HG03558 (cell line): ENCODE data around the gene SUV39H2.
A peak's percentile ranks its signal among the peaks of the same experiment; 100 is the strongest.
"Not testable (repeated sequence)": the region's sequence is repeated elsewhere in the genome, so short reads cannot be mapped to it uniquely, and the experiment has no call there.

ENCODE experiments used
- ATAC-seq: cut with Tn5 transposase; IDR thresholded peaks from one replicate; pipeline ENCODE4 v1.9.1; 2021; ENCODE audit warnings: moderate number of reproducible peaks; ENCODE audit not compliant: unreplicated experiment; ENCODE audit errors: extremely low read depth

The SUV39H2 gene

DNA sequence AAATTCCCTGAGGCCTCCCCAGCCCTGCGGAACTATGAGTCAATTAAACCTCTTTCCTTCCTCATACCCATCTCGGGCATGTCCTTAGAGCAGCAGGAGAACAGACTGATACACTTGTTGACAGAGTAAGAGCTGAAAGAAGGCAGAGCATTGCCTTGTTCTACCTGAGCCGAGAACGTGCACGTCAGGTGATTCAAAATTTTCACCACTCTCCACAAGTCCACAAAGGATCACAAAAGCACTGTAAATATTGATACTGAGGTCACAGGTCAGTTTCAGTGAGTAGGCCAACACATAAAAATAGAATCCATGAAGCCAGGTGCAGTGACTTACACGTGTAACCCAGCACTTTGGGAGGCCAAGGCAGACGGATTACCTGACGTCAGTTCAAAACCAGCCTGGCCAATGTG is 47.4 kb downstream of the SUV39H2 start:
- no peak for ATAC-seq

GRCh38 chr10:14926722-14927416 is 48.2 kb downstream of the SUV39H2 start:
- ATAC-seq = peak; percentile 99

GRCh38 chr10:14930610-14931009 is 51.9 kb downstream of the SUV39H2 start:
- ATAC-seq = no peak

- no peak for ATAC-seq
Measured at GRCh38 chr10:14936584-14936983, 57.9 kb downstream of the SUV39H2 start.

- not testable (repeated sequence) for ATAC-seq
Measured at GRCh38 chr10:14938971-14939370, 60.3 kb downstream of the SUV39H2 start.

DNA sequence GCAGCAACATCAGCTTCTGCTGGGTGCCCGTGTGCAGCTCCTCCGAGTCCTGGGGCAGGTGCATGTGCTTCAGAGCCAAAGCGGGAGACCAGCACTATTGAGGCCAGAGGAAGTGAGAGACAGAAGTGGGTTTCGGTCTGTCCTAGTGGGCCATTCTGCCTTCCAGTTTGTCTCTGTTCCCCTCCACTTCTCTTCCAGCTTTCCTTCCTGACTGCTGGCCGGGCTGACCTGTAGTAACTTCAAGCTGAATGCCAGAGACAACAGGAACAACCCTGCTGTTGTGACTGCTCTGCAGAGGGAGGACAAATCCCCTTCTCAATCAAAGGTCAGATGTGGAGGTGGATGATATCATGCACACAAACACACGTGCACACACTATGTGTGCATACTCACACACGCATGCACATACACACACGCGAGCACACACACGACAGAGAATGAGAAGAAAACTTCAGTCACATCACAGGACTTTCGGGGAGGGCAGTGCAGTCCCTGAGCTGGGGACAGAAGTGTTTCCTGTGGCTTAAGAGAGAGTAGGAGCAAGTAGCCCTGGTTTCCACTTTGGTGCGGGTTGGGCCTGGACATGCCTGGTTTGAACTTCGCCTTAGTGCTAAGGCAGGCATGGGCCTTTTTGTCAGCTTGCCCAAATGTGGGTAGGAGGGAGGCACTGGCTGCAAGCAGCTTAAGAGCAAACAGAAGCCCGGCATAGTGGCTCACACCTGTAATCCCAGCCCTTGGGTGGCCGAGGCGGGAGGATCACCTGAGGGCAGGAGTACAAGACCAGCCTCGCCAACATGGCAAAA is 63.7 kb downstream of the SUV39H2 start:
- peak; percentile 60 for ATAC-seq

- ATAC-seq = not testable (repeated sequence)
Measured at GRCh38 chr10:14942950-14943338, 64.3 kb downstream of the SUV39H2 start.

GRCh38 chr10:14945108-14945507 is 66.4 kb downstream of the SUV39H2 start:
- no peak for ATAC-seq

GRCh38 chr10:14947268-14947667 is 68.6 kb downstream of the SUV39H2 start:
- ATAC-seq = no peak

- ATAC-seq = no peak
Measured at GRCh38 chr10:14949291-14949690, 70.6 kb downstream of the SUV39H2 start.

GRCh38 chr10:14952851-14953423 is 74.3 kb downstream of the SUV39H2 start:
- no peak for ATAC-seq

DNA sequence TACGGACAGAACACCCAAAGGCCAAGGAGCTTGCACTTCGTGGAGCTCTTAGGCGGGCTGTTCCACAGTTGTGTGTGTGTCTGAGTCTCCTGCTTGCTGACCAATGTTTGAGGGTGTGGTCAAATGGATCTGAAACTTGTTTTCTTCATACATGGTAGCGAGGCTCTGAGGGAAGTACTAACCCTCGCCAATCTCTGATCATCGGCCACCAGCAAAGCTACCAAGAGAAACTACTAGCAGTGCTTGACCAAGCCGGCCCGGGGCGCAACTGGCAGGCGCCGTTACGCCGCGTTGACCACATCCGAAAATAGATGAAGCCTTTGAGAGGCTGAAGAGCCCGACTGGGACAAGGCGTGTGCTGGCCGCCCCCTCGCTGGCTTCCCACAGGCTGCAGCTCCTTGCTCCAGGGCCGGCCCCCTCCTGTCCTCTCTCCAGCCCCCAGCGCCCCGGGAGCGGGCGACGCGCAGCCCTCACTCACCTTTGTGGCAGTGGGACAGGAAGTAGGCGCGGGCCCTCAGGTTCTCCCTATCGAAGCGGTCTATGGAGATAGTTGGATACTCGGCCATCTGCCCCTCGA is 74.8 kb downstream of the SUV39H2 start:
- ATAC-seq = no peak
